GM10266 (cell line): ENCODE results near the gene IL17RD.

Experiments used
- DNase-seq: peaks from one replicate; pipeline ENCODE4 v3.0.0; 2012; ENCODE audit errors: extremely low spot score
- TF ChIP-seq, protein P1 (sequence below): IDR thresholded peaks from 2 replicates; pipeline ENCODE4 v1.5.1; 2012; ENCODE audit warnings: mild to moderate bottlenecking, low read depth; ENCODE audit not compliant: control insufficient read depth, insufficient read depth; ENCODE audit errors: missing control alignments

The IL17RD gene

GRCh38 chr3:57057351-57057750 lies 107.8 kb downstream of the IL17RD start:
- no peak for DNase-seq
- TF ChIP-seq, protein P1, sequence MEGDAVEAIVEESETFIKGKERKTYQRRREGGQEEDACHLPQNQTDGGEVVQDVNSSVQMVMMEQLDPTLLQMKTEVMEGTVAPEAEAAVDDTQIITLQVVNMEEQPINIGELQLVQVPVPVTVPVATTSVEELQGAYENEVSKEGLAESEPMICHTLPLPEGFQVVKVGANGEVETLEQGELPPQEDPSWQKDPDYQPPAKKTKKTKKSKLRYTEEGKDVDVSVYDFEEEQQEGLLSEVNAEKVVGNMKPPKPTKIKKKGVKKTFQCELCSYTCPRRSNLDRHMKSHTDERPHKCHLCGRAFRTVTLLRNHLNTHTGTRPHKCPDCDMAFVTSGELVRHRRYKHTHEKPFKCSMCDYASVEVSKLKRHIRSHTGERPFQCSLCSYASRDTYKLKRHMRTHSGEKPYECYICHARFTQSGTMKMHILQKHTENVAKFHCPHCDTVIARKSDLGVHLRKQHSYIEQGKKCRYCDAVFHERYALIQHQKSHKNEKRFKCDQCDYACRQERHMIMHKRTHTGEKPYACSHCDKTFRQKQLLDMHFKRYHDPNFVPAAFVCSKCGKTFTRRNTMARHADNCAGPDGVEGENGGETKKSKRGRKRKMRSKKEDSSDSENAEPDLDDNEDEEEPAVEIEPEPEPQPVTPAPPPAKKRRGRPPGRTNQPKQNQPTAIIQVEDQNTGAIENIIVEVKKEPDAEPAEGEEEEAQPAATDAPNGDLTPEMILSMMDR, result no peak

DNA sequence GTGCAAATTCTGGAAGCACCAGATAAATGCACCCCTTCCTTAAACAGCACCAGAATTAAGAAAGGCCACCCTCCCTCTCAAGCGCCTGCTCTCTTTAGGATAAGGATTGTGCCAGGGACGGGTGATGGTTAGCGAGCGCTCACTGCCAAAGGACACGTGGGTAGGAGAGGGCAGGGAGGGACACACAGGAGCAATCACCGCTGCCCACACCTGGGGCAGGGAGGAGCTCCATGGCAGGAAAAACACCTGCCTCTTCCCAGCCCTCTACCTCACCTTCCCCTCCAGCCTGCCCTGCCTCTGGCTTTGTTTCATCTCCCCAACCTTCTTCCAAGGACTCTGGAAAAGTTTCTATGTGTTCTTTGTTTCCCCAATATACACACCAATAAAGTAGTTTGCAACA lies 112.0 kb downstream of the IL17RD start:
- DNase-seq, result no peak
- TF ChIP-seq, protein P1, result no peak

- no peak for DNase-seq
- TF ChIP-seq, protein P1, result no peak
These were observed 112.5 kb downstream of the IL17RD start for GRCh38 chr3:57052662-57053061.

- DNase-seq, result no peak
- TF ChIP-seq, protein P1, result no peak
These were observed 116.4 kb downstream of the IL17RD start for GRCh38 chr3:57048728-57049127.

- TF ChIP-seq, protein P1, result no peak
- DNase-seq, result no peak
These were observed 117.0 kb downstream of the IL17RD start for GRCh38 chr3:57048052-57048671.

DNA sequence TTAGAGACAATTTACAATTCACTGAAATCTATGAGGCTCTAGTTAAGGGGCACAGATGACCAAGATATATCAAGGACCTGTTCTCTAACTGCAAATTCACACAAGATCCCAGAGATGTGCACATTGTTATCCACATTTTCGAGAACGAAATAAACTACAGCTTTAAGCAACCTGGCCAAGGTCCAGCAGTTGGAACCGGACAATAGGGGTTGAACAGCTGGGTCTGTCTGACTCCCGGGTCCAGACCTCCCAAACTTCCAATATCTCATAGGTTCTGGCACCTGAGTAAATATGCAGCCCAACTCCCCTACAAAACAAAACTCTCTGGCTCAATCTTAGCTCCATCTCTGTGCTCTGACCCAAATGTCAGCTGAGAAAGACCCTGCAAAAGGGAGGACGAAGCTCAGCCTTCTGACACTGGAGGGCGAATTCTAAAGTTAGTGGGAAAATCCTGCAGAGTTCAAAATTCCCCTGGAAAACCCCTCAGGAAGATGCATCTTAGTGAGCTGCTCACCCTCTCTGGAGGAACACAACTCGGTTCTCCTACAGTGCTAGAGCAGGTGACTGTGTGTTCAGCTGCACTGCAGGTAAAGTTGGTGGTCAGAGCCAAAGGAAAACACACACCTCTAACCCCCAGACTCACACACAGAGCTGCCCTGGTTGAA lies 118.9 kb downstream of the IL17RD start:
- TF ChIP-seq, protein P1, result no peak
- no peak for DNase-seq

DNA sequence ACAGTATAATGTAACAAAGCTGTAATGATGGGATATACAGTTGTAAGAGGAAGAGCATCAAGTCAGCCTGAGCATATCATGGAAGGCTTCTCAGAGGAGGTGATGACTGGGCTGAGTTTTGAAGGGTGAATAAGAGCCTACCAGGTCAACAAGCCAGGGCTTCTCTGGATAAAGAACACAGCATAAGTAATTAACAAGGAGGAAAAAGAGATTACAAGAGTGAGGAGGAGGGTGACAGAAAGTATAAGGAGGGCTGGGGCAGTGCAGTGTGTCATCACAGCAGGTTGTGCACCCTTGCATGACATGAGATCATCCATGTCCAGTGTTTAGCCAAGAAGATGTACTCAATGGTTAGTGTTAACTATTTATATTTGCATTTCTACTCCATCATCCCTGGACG lies 121.6 kb downstream of the IL17RD start:
- DNase-seq, result no peak
- TF ChIP-seq, protein P1, result no peak
